Stimulated activated CD4-positive, alpha-beta T cell treated with anti-CD3 and anti-CD28 coated beads, Interleukin-12 subunit alpha, Interleukin-12 subunit beta, amount 100 ng/mL, for 4 hours (primary cell): Measurements from ENCODE around the gene PTCSC3.

Source experiments
- DNase-seq: peaks from one replicate; pipeline ENCODE4 v3.0.0-alpha.2; 2020

Gene PTCSC3

GRCh38 chr14:36176524-36176923 lies at the start of gene PTCSC3:
PTCSC3 (minus strand) TSS chr14:36176722.
- no peak for DNase-seq

GRCh38 chr14:36226164-36226563 lies 49.6 kb upstream of the PTCSC3 start:
- no peak for DNase-seq

GRCh38 chr14:36224176-36224575 lies 47.7 kb upstream of the PTCSC3 start:
- DNase-seq, result no peak

GRCh38 chr14:36223558-36223957 lies 47.0 kb upstream of the PTCSC3 start:
- DNase-seq, result no peak

GRCh38 chr14:36222952-36223468 lies 46.5 kb upstream of the PTCSC3 start:
- no peak for DNase-seq

- DNase-seq, result no peak
These were observed 45.8 kb upstream of the PTCSC3 start for GRCh38 chr14:36222337-36222736.

- DNase-seq, result no peak
These were observed 44.6 kb upstream of the PTCSC3 start for GRCh38 chr14:36221112-36221511.

- DNase-seq, result no peak
These were observed 41.2 kb upstream of the PTCSC3 start for GRCh38 chr14:36217732-36218131.

- no peak for DNase-seq
These were observed 40.5 kb upstream of the PTCSC3 start for GRCh38 chr14:36217027-36217426.

- DNase-seq, result no peak
These were observed 38.7 kb upstream of the PTCSC3 start for GRCh38 chr14:36215217-36215598.

GRCh38 chr14:36214476-36215216 lies 38.1 kb upstream of the PTCSC3 start:
- no peak for DNase-seq

- no peak for DNase-seq
These were observed 36.5 kb upstream of the PTCSC3 start for GRCh38 chr14:36212987-36213386.

GRCh38 chr14:36212577-36212976 lies 36.1 kb upstream of the PTCSC3 start:
- DNase-seq, result no peak

- no peak for DNase-seq
These were observed 32.3 kb upstream of the PTCSC3 start for GRCh38 chr14:36208690-36209278.

GRCh38 chr14:36207500-36207899 lies 31.0 kb upstream of the PTCSC3 start:
- DNase-seq, result no peak

- no peak for DNase-seq
These were observed 28.0 kb upstream of the PTCSC3 start for GRCh38 chr14:36204461-36205073.

GRCh38 chr14:36198378-36198777 lies 21.9 kb upstream of the PTCSC3 start:
- no peak for DNase-seq

GRCh38 chr14:36194663-36195062 lies 18.1 kb upstream of the PTCSC3 start:
- DNase-seq, result no peak

GRCh38 chr14:36192530-36192929 lies 16.0 kb upstream of the PTCSC3 start:
- DNase-seq, result no peak

GRCh38 chr14:36183402-36183801 lies 6.9 kb upstream of the PTCSC3 start:
- no peak for DNase-seq

- no peak for DNase-seq
These were observed 4.9 kb upstream of the PTCSC3 start for GRCh38 chr14:36181417-36181816.

GRCh38 chr14:36177489-36177888 lies 967 bp upstream of the PTCSC3 start:
- DNase-seq, result no peak

- no peak for DNase-seq
These were observed 1.6 kb downstream of the PTCSC3 start for GRCh38 chr14:36174767-36175424.

- no peak for DNase-seq
These were observed 3.4 kb downstream of the PTCSC3 start for GRCh38 chr14:36173161-36173560.
